ENCODE measurements around the gene KRTAP25-1.

KRTAP25-1 gene

GRCh38 chr21:30249936-30250335 is 39.4 kb downstream of the KRTAP25-1 start:
- no peak for DNase-seq (ENCODE audit: low read depth in 2 of 2)

GRCh38 chr21:30248844-30249243 is 40.5 kb downstream of the KRTAP25-1 start:
- DNase-seq (ENCODE audit: low read depth in 2 of 2): no peak

GRCh38 chr21:30245061-30245460 is 44.3 kb downstream of the KRTAP25-1 start:
- DNase-seq (ENCODE audit: low read depth in 2 of 2): no peak

GRCh38 chr21:30243691-30244090 is 45.6 kb downstream of the KRTAP25-1 start:
- no peak for DNase-seq (ENCODE audit: low read depth in 2 of 2)

- DNase-seq (ENCODE audit: low read depth in 2 of 2): no peak
Observed at GRCh38 chr21:30240661-30241060, 48.7 kb downstream of the KRTAP25-1 start.

All from stimulated activated CD4-positive, alpha-beta T cell treated with anti-CD3 and anti-CD28 coated beads, Interleukin-1b, Interleukin-23, amount 100 ng/mL, for 1 hour (primary cell).